Activated T-cell treated with anti-CD3 and anti-CD28 coated beads for 48 hours (primary cell): ENCODE data around the gene OR5M10.
"Not testable (repeated sequence)": the region's sequence is repeated elsewhere in the genome, so short reads cannot be mapped to it uniquely, and the experiment has no call there.

Experiments used
- DNase-seq: peaks from one replicate; pipeline ENCODE4 v3.0.0-alpha.2; 2020; ENCODE audit warnings: low read depth

Gene OR5M10

DNA sequence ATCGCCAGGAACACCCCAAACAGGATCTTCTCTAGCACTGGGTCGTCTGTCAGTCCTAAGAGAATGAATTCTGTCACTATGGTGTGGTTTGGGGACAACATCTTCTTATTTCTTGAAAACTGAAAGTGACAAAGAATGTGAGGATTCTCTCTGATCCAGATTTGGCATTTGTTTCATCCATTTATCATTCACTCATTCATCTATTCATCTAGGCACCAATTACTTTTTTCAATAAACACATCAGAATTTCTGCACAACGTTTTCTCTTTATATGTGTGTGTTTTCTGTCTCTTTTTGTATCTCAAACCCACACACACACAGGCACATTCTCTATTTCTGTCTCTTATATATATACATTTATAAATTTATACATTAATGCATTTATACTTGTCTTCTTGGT, at the start of gene OR5M10:
Gene OR5M10 (minus strand): TSS at position 101 of the 400 bp plus-strand sequence. CDS start 0 bp downstream, at position 101.
- DNase-seq = no peak

DNA sequence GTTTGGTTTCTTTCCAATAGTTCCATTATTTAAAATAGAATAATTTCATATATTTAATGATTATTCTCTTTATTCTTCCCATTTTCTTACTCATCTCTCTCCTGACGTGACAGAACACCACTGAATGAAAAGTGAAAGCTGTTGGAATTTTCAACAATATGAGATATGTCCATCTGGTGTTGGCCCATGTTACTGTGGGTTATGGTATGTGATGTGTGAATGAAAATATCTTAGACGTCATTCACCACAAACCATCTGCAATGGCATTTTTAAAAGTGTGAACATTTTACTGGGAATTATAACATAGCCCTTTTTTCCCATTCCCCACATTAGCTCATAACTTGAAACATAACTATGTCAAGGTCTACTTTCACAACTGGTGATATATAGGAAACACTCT, 48.4 kb upstream of the OR5M10 start:
- no peak for DNase-seq

DNA sequence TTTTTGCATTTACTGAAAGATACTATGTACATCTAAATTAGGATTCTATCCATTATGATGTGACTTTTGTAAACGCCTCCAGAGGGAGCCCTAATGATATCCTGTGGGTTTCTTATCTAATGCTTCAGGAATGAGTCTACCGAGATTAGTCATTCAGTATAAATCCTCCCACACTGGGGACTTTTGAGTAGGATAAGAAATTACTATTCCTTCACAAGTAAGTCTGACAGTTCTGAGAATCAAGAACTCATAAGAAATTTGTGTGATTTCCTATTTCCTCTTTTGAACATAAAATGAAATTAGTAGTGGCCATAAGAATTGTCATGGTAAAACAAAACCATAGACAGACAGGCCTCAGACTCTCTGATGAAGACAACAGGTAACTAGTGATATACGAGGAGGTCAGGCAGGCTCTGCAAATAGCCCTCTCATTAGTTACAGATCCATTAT, 47.2 kb upstream of the OR5M10 start:
- DNase-seq = no peak

DNA sequence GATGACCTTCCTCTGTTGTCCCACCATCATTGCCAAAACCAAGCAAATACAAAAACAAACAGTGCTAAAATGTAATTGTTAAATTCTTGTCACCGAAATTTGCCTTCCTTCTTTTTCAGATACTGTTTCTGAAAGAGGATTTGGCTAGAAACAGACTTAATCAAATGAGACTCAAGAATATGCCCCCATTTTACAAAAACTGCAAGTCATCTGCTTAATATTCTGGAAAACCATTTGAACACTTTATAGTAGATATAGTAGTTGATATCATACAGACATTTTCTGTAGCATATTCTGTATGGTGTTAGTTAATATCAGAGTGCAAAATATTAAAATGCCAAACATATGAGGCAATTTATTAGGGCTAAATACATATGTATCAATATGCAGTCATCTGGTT, 33.7 kb upstream of the OR5M10 start:
- no peak for DNase-seq

DNA sequence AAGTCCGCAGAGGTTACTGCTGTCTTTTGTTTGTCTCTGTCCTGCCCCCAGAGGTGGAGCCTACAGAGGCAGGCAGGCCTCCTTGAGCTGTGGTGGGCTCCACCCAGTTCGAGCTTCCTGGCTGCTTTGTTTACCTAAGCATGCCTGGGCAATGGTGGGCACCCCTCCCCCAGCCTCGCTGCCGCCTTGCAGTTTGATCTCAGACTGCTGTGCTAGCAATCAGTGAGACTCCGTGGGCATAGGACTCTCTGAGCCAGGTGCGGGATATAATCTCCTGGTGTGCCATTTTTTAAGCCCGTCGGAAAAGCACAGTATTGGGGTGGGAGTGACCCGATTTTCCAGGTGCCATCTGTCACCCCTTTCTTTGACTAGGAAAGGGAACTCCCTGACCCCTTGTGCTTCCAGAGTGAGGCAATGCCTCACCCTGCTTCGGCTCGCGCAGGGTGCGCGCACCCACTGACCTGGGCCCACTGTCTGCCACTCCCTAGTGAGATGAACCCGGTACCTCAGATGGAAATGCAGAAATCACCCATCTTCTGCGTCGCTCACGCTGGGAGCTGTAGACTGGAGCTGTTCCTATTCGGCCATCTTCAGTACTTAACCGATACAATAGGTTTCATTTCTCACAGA, 14.7 kb upstream of the OR5M10 start:
- DNase-seq = not testable (repeated sequence)

DNA sequence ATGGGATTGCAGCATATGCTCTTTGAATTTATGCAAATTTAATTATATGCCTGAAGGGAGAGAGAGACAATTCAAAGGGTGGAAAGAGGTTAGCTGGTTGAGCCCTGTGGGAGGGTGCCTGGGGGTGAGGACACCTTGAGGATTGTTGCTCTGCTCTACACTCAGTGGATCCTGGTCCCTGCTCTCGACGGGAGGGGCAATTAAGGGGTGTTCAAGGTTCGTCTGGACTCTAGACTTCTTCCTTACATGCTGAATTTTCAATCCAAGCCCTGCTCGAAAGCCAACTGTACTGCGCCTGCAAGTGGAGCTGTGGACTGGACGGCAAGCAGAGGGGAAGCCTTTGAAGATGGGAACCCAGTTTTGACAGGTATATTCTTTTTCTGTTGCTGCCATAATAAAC, 18.9 kb downstream of the OR5M10 start:
- DNase-seq = no peak

DNA sequence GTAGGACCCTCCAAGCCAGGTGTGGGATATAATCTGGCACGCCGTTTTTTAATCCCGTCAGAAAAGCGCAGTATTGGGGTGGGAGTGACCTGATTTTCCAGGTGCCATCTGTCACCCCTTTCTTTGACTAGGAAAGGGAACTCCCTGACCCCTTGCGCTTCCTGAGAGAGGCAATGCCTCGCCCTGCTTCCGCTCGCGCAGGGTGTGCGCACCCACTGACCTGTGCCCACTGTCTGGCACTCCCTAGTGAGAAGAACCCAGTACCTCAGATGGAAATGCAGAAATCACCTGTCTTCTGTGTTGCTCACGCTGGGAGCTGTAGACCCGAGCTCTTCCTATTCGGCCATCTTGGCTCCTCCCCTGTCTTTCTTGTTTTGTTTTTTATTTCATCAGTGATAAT, 22.8 kb downstream of the OR5M10 start:
- not testable (repeated sequence) for DNase-seq

DNA sequence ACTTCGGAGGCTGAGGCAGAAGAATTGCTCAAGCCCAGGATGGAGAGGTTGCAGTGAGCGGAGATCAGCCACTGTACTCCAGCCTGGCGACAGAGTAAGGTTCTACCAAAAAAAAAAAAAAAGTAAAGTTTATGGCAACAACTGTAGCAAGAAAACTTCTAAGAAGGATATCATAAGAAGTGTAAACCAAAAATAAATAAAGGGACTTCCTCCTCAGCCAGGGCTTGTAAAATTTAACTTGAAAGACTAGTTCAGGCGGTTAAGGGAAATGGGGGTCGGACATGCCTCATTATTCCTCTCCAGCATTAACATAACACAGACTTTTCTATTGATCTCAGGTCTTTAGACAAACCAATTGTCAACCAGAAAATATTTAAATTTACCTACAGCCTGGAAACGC, 32.0 kb downstream of the OR5M10 start:
- no peak for DNase-seq

DNA sequence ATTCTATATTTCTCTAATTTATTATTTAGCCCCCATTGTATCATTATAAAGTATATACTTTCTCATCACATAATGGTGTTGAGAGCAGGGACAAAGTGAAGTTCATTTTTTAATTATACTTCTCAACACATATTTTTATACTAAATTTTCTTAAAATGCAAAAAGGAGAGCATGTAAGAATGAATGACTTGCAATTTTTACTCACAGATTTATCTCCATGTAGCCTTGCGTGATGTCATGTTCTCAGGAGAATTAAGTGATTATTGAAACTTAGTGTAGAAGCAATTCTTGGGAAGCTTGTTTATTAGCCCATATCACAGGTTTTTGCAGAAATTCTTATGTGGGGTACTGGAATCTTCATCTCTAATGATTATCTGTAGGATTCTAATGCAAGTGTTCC, 33.8 kb downstream of the OR5M10 start:
- DNase-seq = no peak

DNA sequence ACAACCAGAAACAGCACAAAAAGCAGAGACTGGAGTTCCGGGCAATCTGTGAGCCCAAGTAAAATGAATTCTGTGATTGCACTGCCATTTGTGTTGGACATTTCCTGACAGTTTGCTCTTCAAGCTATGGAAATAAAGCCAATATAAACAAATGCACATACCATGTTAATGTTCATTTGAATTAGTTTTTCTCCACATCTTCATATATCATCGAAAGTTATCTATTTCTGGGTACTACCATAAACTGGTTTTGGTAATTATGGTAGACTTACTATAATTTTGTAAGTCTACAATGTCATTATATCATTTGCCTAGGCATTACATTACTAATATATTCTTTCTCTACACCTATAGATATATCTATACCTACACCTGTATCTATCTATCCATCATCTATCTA, 34.4 kb downstream of the OR5M10 start, which contains the start of gene OR5M11:
Gene OR5M11 (minus strand): TSS at position 101 of the 400 bp plus-strand sequence. CDS start 0 bp downstream, at position 101.
- no peak for DNase-seq

DNA sequence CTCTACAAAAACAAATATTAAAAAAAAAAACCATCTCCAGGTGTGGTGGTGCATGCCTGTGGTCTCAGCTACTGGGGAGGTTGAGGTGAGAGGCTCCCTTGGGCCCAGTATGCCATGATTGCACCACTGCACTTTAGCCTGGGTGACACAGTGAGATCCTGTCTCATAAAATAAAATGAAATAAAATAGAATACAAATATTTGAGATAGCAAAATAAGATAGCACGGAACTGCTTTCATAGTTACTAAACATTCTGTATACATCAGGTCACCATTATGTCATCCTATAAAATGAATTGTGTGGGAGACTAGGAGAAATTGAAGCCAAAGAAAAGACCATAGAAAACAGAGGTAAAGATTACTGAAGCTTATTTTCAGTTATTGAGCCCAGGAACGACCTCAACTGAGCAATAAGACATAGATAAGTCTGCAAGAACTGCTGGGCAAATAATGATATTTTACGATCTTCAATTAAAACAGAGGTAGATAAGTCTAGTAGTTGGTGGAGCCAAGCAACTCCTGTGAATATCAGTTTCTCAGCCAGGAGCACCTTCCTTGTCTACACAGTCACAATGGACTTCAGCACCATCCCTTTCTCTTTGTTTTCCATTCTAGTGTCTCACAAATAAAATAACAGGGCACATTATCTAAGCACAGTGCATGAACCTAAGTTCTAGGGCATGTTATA, 44.3 kb downstream of the OR5M10 start:
- no peak for DNase-seq

DNA sequence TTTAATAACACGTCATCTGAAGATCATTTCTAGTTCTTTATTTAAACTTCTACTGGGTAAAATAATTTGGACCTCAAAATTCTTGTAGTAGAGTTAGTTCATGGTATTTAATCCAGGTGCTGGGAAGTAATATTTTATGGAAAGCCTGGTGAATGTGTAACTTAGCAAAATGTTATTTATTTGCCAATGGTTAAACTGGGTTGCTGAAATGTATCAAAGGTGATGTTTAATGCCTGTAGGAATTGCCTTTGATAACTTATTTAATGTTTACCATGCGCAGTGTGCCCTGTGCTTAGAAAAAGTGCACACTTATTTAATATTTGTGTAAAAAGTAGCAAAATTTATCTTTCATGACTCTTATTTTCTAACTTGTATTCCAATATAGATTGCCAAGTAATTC, 45.7 kb downstream of the OR5M10 start:
- DNase-seq = no peak
